ENCODE results near the gene CTNNA3. TPM values are rescaled to one million over a fixed set of nuclear protein-coding genes. Genes with fewer than 3 reads are reported as not detected.

CTNNA3 gene
- total RNA-seq, 1 experiment from 2014 or later, result 0.20 TPM

DNA sequence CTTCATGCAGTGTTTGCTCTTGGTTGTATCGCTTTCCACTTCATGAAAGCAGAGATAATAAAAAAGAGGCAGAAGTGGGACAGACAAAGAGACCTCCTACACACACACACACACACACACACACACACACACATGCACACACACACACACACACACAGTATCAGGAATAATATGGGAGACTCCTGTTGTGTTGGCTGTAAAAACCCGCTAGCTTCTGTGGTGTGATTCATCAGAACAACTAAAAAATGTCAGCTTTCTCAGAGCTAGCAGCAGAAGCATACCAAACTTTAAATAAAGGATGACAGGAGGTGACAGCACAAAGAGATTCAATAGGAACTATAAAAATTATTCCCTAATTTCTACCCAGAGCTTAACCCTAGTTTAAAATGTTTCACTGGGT is 918.3 kb downstream of the CTNNA3 start:
- Mint-ChIP-seq H3K27ac (ENCODE audit: unreplicated experiment) (no peak overlapping the region), H3K4me3 (ENCODE audit: unreplicated experiment) (no peak overlapping the region), H3K36me3 (ENCODE audit: insufficient read depth, unreplicated experiment) (no peaks in the 10 kb centered on the region), H3K9me3 (ENCODE audit: unreplicated experiment) (no peaks in the 10 kb centered on the region), H3K4me1 (ENCODE audit: low read depth, unreplicated experiment) (no peaks in the 10 kb centered on the region), H3K27me3 (ENCODE audit: insufficient read depth, unreplicated experiment) (no peaks in the 10 kb centered on the region)
- no peaks in the 10 kb centered on the region for H3K36me3 ChIP-seq (ENCODE audit: control insufficient read depth, insufficient read depth, low read length)
- no peaks in the 10 kb centered on the region for H3K9me3 ChIP-seq
- no peaks in the 10 kb centered on the region for H3K4me1 ChIP-seq
- DNase-seq, result no peak
- TF ChIP-seq, protein P1, sequence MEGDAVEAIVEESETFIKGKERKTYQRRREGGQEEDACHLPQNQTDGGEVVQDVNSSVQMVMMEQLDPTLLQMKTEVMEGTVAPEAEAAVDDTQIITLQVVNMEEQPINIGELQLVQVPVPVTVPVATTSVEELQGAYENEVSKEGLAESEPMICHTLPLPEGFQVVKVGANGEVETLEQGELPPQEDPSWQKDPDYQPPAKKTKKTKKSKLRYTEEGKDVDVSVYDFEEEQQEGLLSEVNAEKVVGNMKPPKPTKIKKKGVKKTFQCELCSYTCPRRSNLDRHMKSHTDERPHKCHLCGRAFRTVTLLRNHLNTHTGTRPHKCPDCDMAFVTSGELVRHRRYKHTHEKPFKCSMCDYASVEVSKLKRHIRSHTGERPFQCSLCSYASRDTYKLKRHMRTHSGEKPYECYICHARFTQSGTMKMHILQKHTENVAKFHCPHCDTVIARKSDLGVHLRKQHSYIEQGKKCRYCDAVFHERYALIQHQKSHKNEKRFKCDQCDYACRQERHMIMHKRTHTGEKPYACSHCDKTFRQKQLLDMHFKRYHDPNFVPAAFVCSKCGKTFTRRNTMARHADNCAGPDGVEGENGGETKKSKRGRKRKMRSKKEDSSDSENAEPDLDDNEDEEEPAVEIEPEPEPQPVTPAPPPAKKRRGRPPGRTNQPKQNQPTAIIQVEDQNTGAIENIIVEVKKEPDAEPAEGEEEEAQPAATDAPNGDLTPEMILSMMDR (IDR thresholded peaks at IDR 0.05; ENCODE audit: insufficient read depth in 1 of 2, low read depth in 1 of 2, low read length in 1 of 2, severe bottlenecking in 1 of 2, unreplicated experiment in 1 of 2), result no peak
- BruUV-seq (replicated peaks), result no TSS peak
- no peak overlapping the region for H3K4me3 ChIP-seq (ENCODE audit: low read depth, low read length)
- ChIA-PET CTCF (no interaction called here), POLR2A (interaction anchor here (0.7 kb wide), 1 partner anchor 19 kb away, joined by 7 read pairs; no protein-coding TSS in a partner anchor)
- intact Hi-C loops (cut with micrococcal nuclease; ENCODE audit: unreplicated experiment), result no loop called here
- H3K27me3 ChIP-seq (replicated peaks; ENCODE audit: control insufficient read depth, insufficient read depth, low read length), result no peaks in the 10 kb centered on the region

DNA sequence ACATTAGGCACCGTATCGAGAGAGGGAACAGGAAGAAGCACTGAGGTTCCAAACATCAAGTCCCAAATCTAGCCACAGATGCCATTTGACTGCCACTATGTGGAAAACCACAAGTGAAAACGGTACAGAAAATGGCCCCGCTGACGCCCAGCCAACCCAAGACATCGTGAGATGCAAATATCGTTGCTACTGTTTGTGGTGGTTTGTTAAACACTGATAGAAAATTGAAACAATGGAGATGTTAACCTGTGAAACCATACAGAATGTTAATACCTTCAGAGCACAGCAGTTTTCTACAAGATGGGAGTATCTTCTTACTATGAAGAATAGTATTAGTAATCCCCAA is 922.5 kb downstream of the CTNNA3 start:
- Histone ChIP-seq H3K4me1 (no peaks in the 10 kb centered on the region), H3K27me3 (replicated peaks; ENCODE audit: control insufficient read depth, insufficient read depth, low read length) (no peaks in the 10 kb centered on the region), H3K4me3 (ENCODE audit: low read depth, low read length) (no peak overlapping the region), H3K36me3 (ENCODE audit: control insufficient read depth, insufficient read depth, low read length) (no peaks in the 10 kb centered on the region), H3K9me3 (no peaks in the 10 kb centered on the region)
- DNase-seq, result no peak
- TF ChIP-seq, protein P1 (IDR thresholded peaks at IDR 0.05; ENCODE audit: insufficient read depth in 1 of 2, low read depth in 1 of 2, low read length in 1 of 2, severe bottlenecking in 1 of 2, unreplicated experiment in 1 of 2), result no peak
- H3K27ac Mint-ChIP-seq (ENCODE audit: unreplicated experiment), result no peak overlapping the region
- H3K4me1 Mint-ChIP-seq (ENCODE audit: low read depth, unreplicated experiment), result no peaks in the 10 kb centered on the region
- H3K4me3 Mint-ChIP-seq (ENCODE audit: unreplicated experiment), result no peak overlapping the region
- ChIA-PET CTCF (no interaction called here), POLR2A (no interaction called here)
- H3K9me3 Mint-ChIP-seq (ENCODE audit: unreplicated experiment), result no peaks in the 10 kb centered on the region
- no peaks in the 10 kb centered on the region for H3K36me3 Mint-ChIP-seq (ENCODE audit: insufficient read depth, unreplicated experiment)
- peaks cover 4% of the 10 kb centered on the region for H3K27me3 Mint-ChIP-seq (ENCODE audit: insufficient read depth, unreplicated experiment)
- intact Hi-C loops (cut with micrococcal nuclease; ENCODE audit: unreplicated experiment), result no loop called here
- BruUV-seq (replicated peaks), result no TSS peak

DNA sequence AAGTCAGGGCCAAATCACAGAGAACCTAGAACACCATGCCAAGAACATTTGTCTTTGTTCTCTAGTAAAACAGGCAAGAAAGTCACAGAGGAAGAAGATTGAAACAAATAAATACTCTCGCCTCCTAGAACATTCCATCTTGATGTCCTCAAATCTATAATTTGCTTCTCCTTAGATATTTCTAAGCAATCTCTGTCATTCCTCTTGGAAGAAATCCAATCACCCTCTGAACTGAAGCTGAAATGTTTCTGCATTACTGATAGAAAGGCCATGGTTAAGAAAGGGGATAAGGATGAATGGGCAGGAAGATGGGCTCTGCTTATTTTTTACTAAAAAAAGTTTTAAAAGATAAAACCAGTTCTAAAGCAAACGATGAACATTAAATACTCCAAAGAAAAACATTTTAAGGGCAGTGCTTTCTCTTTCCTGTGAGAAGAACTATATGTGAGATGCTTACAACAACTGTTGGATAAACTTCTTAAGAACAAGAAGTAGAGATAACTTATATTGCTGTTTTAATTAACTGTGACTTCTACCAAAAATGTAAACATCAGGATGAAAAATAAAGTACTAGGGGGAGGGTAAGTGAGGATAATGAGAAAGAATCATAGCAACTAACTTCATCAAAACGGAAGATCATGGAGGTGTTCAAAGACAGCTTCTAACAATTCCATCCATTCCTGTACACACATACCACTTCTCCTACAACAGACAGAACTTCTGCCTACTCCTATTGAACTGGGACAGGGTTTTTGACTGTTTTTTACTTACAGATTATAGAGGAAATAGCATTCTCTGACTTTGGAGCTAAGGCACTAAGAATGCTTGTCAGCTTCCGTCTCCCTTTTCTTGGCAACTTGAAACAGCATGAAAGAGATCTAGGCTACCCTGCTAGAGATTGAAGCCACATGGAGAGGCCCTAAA is 923.2 kb downstream of the CTNNA3 start:
- H3K9me3 Mint-ChIP-seq (ENCODE audit: unreplicated experiment), result no peaks in the 10 kb centered on the region
- ChIA-PET POLR2A (no interaction called here), CTCF (no interaction called here)
- no peaks in the 10 kb centered on the region for H3K36me3 Mint-ChIP-seq (ENCODE audit: insufficient read depth, unreplicated experiment)
- BruUV-seq (replicated peaks), result no TSS peak
- DNase-seq, result no peak
- H3K27ac Mint-ChIP-seq (ENCODE audit: unreplicated experiment), result no peak overlapping the region
- no peak overlapping the region for H3K4me3 ChIP-seq (ENCODE audit: low read depth, low read length)
- no peaks in the 10 kb centered on the region for H3K27me3 ChIP-seq (replicated peaks; ENCODE audit: control insufficient read depth, insufficient read depth, low read length)
- peaks cover 4% of the 10 kb centered on the region for H3K27me3 Mint-ChIP-seq (ENCODE audit: insufficient read depth, unreplicated experiment)
- intact Hi-C loops (cut with micrococcal nuclease; ENCODE audit: unreplicated experiment), result no loop called here
- no peaks in the 10 kb centered on the region for H3K4me1 Mint-ChIP-seq (ENCODE audit: low read depth, unreplicated experiment)
- no peaks in the 10 kb centered on the region for H3K9me3 ChIP-seq
- no peak overlapping the region for H3K4me3 Mint-ChIP-seq (ENCODE audit: unreplicated experiment)
- TF ChIP-seq, protein P1 (IDR thresholded peaks at IDR 0.05; ENCODE audit: insufficient read depth in 1 of 2, low read depth in 1 of 2, low read length in 1 of 2, severe bottlenecking in 1 of 2, unreplicated experiment in 1 of 2), result no peak
- H3K4me1 ChIP-seq, result no peaks in the 10 kb centered on the region
- no peaks in the 10 kb centered on the region for H3K36me3 ChIP-seq (ENCODE audit: control insufficient read depth, insufficient read depth, low read length)

Data from Caco-2 (cell line).